IMR-90 (cell line): ENCODE data around the gene SPARCL1. TPM values are rescaled to one million over a fixed set of nuclear protein-coding genes. Genes with fewer than 3 reads are reported as not detected.

Source experiments
- ATAC-seq: fragments of 200-7000 bp; cut with Tn5 transposase; 2 replicates; pipeline ENCODE4 v1.9.1; 2020; ENCODE audit warnings: low read depth, mild to moderate bottlenecking, moderate library complexity
- BruUV-seq: library from RNA; stranded (reverse); fragments of 400-500 nt; replicated peaks from 2 replicates; lab custom pipeline; 2021; lab: Mats Ljungman, UMichigan
- CTCF ChIA-PET: fragments of 300-600 bp; formaldehyde crosslinking; extraction: SDS; loops from one replicate; lab custom pipeline; 2021; ENCODE audit warnings: antibody characterized with exemption; lab: Yijun Ruan, JAX
- POLR2A ChIA-PET: fragments of 300-600 bp; sonication (Branson Sonifier 250); formaldehyde crosslinking; loops from one replicate; lab custom pipeline; 2022; ENCODE audit warnings: antibody characterized with exemption; ENCODE audit not compliant: unreplicated experiment; lab: Charles Lee
- DNase-seq: peaks from one replicate; pipeline ENCODE4 v3.0.0; 2013
- H2AFZ ChIP-seq: replicated peaks from 2 replicates; pipeline ENCODE3; 2013; ENCODE audit warnings: low read length, mild to moderate bottlenecking; ENCODE audit not compliant: poor library complexity
- H2AK5ac ChIP-seq: 2 replicates; pipeline ENCODE4 v1.6.1; 2013; ENCODE audit warnings: low read depth, low read length, inconsistent platforms
- H2AK9ac ChIP-seq: replicated peaks from 2 replicates; pipeline ENCODE3; 2013; ENCODE audit warnings: mild to moderate bottlenecking, low read depth, low read length, moderate library complexity; ENCODE audit not compliant: poor library complexity
- H2BK120ac ChIP-seq: 2 replicates; pipeline ENCODE4 v1.6.1; 2013; ENCODE audit warnings: low read depth, low read length, inconsistent platforms
- H2BK15ac ChIP-seq: 3 replicates; pipeline ENCODE4 v1.6.1; 2013; ENCODE audit warnings: low read depth, low read length, inconsistent platforms
- H2BK20ac ChIP-seq: 2 replicates; pipeline ENCODE4 v1.6.1; 2013; ENCODE audit warnings: low read depth, mild to moderate bottlenecking, inconsistent platforms, low read length, moderate library complexity
- H2BK5ac ChIP-seq: 2 replicates; pipeline ENCODE4 v1.6.1; 2013; ENCODE audit warnings: mild to moderate bottlenecking, low read depth, low read length, inconsistent platforms; ENCODE audit not compliant: poor library complexity, severe bottlenecking
- H3K14ac ChIP-seq: replicated peaks from 2 replicates; pipeline ENCODE4 v1.6.1; 2013; ENCODE audit warnings: low read depth, low read length, inconsistent platforms
- H3K18ac ChIP-seq: 2 replicates; pipeline ENCODE4 v1.6.1; 2013; ENCODE audit warnings: low read depth, low read length, control low read depth
- H3K23ac ChIP-seq: 2 replicates; pipeline ENCODE4 v1.6.1; 2013; ENCODE audit warnings: low read depth, low read length, inconsistent platforms
- H3K27ac ChIP-seq: 2 replicates; pipeline ENCODE4 v1.5.1; 2013; ENCODE audit warnings: mild to moderate bottlenecking, control low read depth, low read length; ENCODE audit not compliant: insufficient read depth
- H3K27me3 ChIP-seq: 2 replicates; pipeline ENCODE4 v1.6.1; 2013; ENCODE audit warnings: low read length; ENCODE audit not compliant: control insufficient read depth, insufficient read depth
- H3K36me3 ChIP-seq: 2 replicates; pipeline ENCODE4 v1.6.1; 2013; ENCODE audit warnings: low read length, mixed read lengths; ENCODE audit not compliant: control insufficient read depth, insufficient read depth
- H3K4ac ChIP-seq: 2 replicates; pipeline ENCODE4 v1.6.1; 2013; ENCODE audit warnings: low read depth, low read length, inconsistent platforms
- H3K4me1 ChIP-seq: 2 replicates; pipeline ENCODE4 v1.6.1; 2013; ENCODE audit warnings: low read length, mixed read lengths; ENCODE audit not compliant: control insufficient read depth, insufficient read depth
- H3K4me2 ChIP-seq: 2 replicates; pipeline ENCODE4 v1.6.1; 2013; ENCODE audit warnings: low read depth, mild to moderate bottlenecking, control low read depth, low read length, moderate library complexity
- H3K4me3 ChIP-seq: 2 replicates; pipeline ENCODE4 v1.5.1; 2013; ENCODE audit warnings: low read depth, mild to moderate bottlenecking, control low read depth, low read length, moderate library complexity; ENCODE audit not compliant: insufficient read depth
- H3K56ac ChIP-seq: 2 replicates; pipeline ENCODE4 v1.6.1; 2013; ENCODE audit warnings: low read length, inconsistent platforms; ENCODE audit not compliant: insufficient read depth; ENCODE audit errors: extremely low read depth
- H3K79me1 ChIP-seq, 2 experiments: 2 replicates each; pipeline ENCODE4 v1.6.1; 2013; ENCODE audit warnings: low read length in 2 of 2, inconsistent platforms in 1 of 2, low read depth in 1 of 2
- H3K9ac ChIP-seq: 2 replicates; pipeline ENCODE4 v1.6.1; 2013; ENCODE audit warnings: low read depth, low read length, control low read depth
- H3K9me1 ChIP-seq: 2 replicates; pipeline ENCODE4 v1.6.1; 2013; ENCODE audit warnings: low read length, inconsistent platforms; ENCODE audit not compliant: insufficient read depth
- H3K9me3 ChIP-seq: 2 replicates; pipeline ENCODE4 v1.6.1; 2013; ENCODE audit warnings: low read length; ENCODE audit not compliant: control insufficient read depth, insufficient read depth
- H4K20me1 ChIP-seq: 2 replicates; pipeline ENCODE4 v1.6.1; 2013; ENCODE audit warnings: low read length, inconsistent platforms; ENCODE audit not compliant: insufficient read depth
- H4K5ac ChIP-seq: 2 replicates; pipeline ENCODE4 v1.6.1; 2013; ENCODE audit warnings: mild to moderate bottlenecking, low read depth, low read length, control low read depth
- H4K8ac ChIP-seq, 2 experiments: 2 replicates each; pipeline ENCODE4 v1.6.1; 2013; ENCODE audit warnings: low read depth in 2 of 2, low read length in 2 of 2, control low read depth in 1 of 2, inconsistent platforms in 1 of 2
- H4K91ac ChIP-seq: 2 replicates; pipeline ENCODE4 v1.6.1; 2013; ENCODE audit warnings: low read depth, low read length, inconsistent platforms; ENCODE audit not compliant: insufficient read depth
- BHLHE40 ChIP-seq: fragments of 150-350 bp; IDR thresholded peaks from 2 replicates; pipeline ENCODE4 v1.6.1; 2016; ENCODE audit warnings: mild to moderate bottlenecking, low read depth, low read length
- CEBPB ChIP-seq: IDR thresholded peaks from 2 replicates; pipeline ENCODE4 v1.6.1; 2012; ENCODE audit warnings: low read depth, low read length, improper control_type of control experiment
- FOS ChIP-seq: fragments of 150-350 bp; IDR thresholded peaks from 2 replicates; pipeline ENCODE4 v1.6.1; 2016; ENCODE audit warnings: low read depth, low read length
- MAZ ChIP-seq: IDR thresholded peaks from 2 replicates; pipeline ENCODE4 v1.6.1; 2012; ENCODE audit warnings: low read depth, mild to moderate bottlenecking, low read length, improper control_type of control experiment, moderate library complexity, borderline replicate concordance
- MXI1 ChIP-seq: IDR thresholded peaks from 2 replicates; pipeline ENCODE4 v1.6.1; 2012; ENCODE audit warnings: low read depth, mild to moderate bottlenecking, low read length, moderate library complexity, borderline replicate concordance
- NFE2L2 ChIP-seq: fragments of 150-350 bp; IDR thresholded peaks from 2 replicates; pipeline ENCODE4 v1.6.1; 2016; ENCODE audit warnings: low read depth, mild to moderate bottlenecking, low read length
- POLR2A ChIP-seq: IDR thresholded peaks from 2 replicates; pipeline ENCODE4 v1.6.1; 2012; ENCODE audit warnings: mild to moderate bottlenecking, low read depth, low read length
- RAD21 ChIP-seq: IDR thresholded peaks from 2 replicates; pipeline ENCODE4 v1.6.1; 2012; ENCODE audit warnings: low read length, improper control_type of control experiment
- RCOR1 ChIP-seq: IDR thresholded peaks from 2 replicates; pipeline ENCODE4 v1.6.1; 2012; ENCODE audit warnings: mild to moderate bottlenecking, low read length, improper control_type of control experiment; ENCODE audit not compliant: insufficient replicate concordance
- RFX5 ChIP-seq: IDR thresholded peaks from 2 replicates; pipeline ENCODE4 v1.8.0; 2012; ENCODE audit warnings: low read depth, mild to moderate bottlenecking, low read length, moderate library complexity
- SMC3 ChIP-seq: fragments of 150-350 bp; IDR thresholded peaks from 2 replicates; pipeline ENCODE4 v1.6.1; 2016; ENCODE audit warnings: low read depth, mild to moderate bottlenecking, antibody characterized with exemption, low read length, moderate library complexity
- dilution Hi-C: fragments of 300-500 bp; cut with HindIII; formaldehyde crosslinking; loops from one replicate; pipeline ENCODE4 v1.14.3; 2018; ENCODE audit warnings: low sequenced_read_pairs; ENCODE audit not compliant: unreplicated experiment
- in situ Hi-C: fragments of 300-500 bp; cut with MboI; formaldehyde crosslinking; loops from 3 replicates; pipeline ENCODE4 v1.14.3; 2019; ENCODE audit warnings: low sequenced_read_pairs, inconsistent platforms, mixed read lengths
- intact Hi-C: fragments of 100-400 bp; cut with micrococcal nuclease; formaldehyde crosslinking; loops from 2 replicates; pipeline ENCODE4 v1.10.0; 2022
- polyA plus RNA-seq, 3 experiments: library from polyadenylated mRNA; depleted of rRNA; stranded (reverse); fragments of >200 nt; gene quantifications; 2 replicates each; pipeline ENCODE4 v1.2.3, GENCODE V29; 2012; ENCODE audit warnings: low replicate concordance in 1 of 3
- total RNA-seq: library from RNA; depleted of rRNA; stranded (reverse); fragments of >200 nt; gene quantifications from 2 replicates; pipeline ENCODE4 v1.2.3, GENCODE V29; 2012

SPARCL1 gene
- total and polyA plus RNA-seq, 2 of the 4 experiments (the other 2 are of a cell fraction): not detected

- Histone ChIP-seq H2AK5ac (no peak overlapping the region), H3K56ac (no peak overlapping the region), H2BK120ac (no peak overlapping the region), H3K4me1 (no peaks in the 10 kb centered on the region), H3K27ac (no peak overlapping the region), H4K91ac (no peak overlapping the region), H3K27me3 (peaks cover 7% of the 10 kb centered on the region), H3K9ac (no peak overlapping the region), H2BK5ac (no peak overlapping the region), H3K36me3 (no peaks in the 10 kb centered on the region), H2AFZ (no peak overlapping the region), H3K79me1 (no peaks in the 10 kb centered on the region), H3K9me1 (no peaks in the 10 kb centered on the region), H3K4ac (no peak overlapping the region), H2AK9ac (no peak overlapping the region), H3K18ac (no peak overlapping the region), H2BK15ac (no peak overlapping the region), H3K23ac (no peak overlapping the region), H2BK20ac (no peak overlapping the region), H4K20me1 (no peaks in the 10 kb centered on the region), H3K9me3 (no peaks in the 10 kb centered on the region), H4K8ac (no peak overlapping the region), H3K14ac (no peak overlapping the region), H3K4me3 (no peak overlapping the region), H4K5ac (no peak overlapping the region), H3K4me2 (no peak overlapping the region)
- dilution Hi-C loops: no loop called here
- no peak for ATAC-seq
- intact Hi-C loops: loop anchor here (5.0 kb wide), 2 partner anchors 294 to 669 kb away; no protein-coding TSS in a partner anchor
- CTCF ChIA-PET: no interaction called here
- in situ Hi-C loops: loop anchor here (10.0 kb wide), 1 partner anchor 302 kb away; no protein-coding TSS in a partner anchor
- DNase-seq: no peak
- TF ChIP-seq RAD21 (no peak), MXI1 (no peak), MAZ (no peak), RCOR1 (no peak), SMC3 (no peak), FOS (no peak), RFX5 (no peak), CEBPB (no peak), POLR2A (no peak), BHLHE40 (no peak), NFE2L2 (no peak)
- BruUV-seq: no TSS peak
- POLR2A ChIA-PET: no interaction called here
Measured at GRCh38 chr4:87542734-87543312, 13.6 kb upstream of the SPARCL1 start.
